ENCODE data around the gene TRIAP1.

Gene TRIAP1

DNA sequence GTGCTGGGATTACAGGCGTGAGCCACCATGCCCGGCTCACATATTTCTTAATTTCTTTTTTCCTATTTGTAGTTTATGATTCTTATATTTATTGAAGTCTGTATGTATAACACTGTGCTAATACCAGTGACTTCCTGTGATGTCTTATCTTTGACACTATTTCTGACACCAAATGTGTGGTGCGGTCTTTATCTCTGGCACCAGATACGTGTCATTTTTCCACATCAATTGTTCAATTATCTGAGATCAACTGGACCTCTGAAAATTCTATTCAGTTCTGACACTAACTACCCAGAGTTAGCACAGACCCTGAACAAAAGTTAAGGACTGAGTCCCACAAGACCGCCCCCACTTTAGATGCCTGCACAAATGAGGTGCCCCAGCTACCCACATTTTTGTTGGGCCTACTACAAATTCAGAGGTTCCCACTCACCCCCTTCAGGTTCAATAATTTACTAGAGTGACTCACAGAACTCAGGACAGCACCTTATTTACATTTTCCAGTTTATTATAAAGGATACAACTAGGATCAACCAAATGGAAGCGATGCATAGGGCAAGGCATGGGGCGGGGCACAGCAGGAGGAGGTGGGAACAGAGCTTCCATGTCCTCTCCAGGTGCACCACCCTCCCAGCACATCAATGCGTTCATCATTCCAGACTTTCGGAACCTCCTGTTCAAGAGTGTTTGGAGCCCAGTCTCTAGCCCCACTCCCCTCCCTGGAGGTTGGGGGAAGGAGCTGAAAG is 35.0 kb upstream of the TRIAP1 start:
- Histone ChIP-seq H3K27ac (ENCODE audit: low read depth, low read length) (no peak overlapping the region), H3K36me3 (ENCODE audit: insufficient read depth, low read length) (no peaks in the 10 kb centered on the region), H2AFZ (ENCODE audit: low read length, unreplicated experiment) (no peak overlapping the region), H3K27me3 (ENCODE audit: insufficient read depth, low read length) (no peaks in the 10 kb centered on the region), H3K4me1 (ENCODE audit: control insufficient read depth, insufficient read depth, low read length, unreplicated experiment) (no peaks in the 10 kb centered on the region), H3K79me2 (ENCODE audit: control insufficient read depth, insufficient read depth, low read length, unreplicated experiment) (no peaks in the 10 kb centered on the region), H3K4me3 (ENCODE audit: low read depth, low read length) (no peak overlapping the region)

DNA sequence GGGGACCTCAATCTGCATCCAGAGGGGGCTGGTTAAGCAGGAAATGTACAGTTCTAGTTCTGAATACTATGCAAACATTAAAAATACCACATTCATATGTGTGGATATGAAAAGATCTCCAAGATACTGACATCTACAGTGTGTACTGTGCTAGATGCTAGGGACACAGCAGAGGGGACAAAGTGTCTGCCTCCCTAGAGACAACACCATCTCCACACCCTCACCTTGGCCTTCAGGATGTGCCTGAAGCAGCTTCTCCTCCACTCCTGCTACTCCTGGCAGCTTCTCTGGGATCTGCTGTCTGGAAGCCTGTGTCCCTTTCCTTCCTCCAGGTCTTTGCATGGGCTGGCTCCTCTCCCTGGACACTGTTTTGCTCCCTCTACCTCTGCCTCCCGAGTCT is 34.0 kb upstream of the TRIAP1 start:
- H3K4me1 ChIP-seq (ENCODE audit: control insufficient read depth, insufficient read depth, low read length, unreplicated experiment), result peaks cover 2% of the 10 kb centered on the region
- no peaks in the 10 kb centered on the region for H3K36me3 ChIP-seq (ENCODE audit: insufficient read depth, low read length)
- H2AFZ ChIP-seq (ENCODE audit: low read length, unreplicated experiment), result no peak overlapping the region
- H3K79me2 ChIP-seq (ENCODE audit: control insufficient read depth, insufficient read depth, low read length, unreplicated experiment), result peaks cover 1% of the 10 kb centered on the region
- no peaks in the 10 kb centered on the region for H3K27me3 ChIP-seq (ENCODE audit: insufficient read depth, low read length)
- no peak overlapping the region for H3K4me3 ChIP-seq (ENCODE audit: low read depth, low read length)
- H3K27ac ChIP-seq (ENCODE audit: low read depth, low read length), result no peak overlapping the region

DNA sequence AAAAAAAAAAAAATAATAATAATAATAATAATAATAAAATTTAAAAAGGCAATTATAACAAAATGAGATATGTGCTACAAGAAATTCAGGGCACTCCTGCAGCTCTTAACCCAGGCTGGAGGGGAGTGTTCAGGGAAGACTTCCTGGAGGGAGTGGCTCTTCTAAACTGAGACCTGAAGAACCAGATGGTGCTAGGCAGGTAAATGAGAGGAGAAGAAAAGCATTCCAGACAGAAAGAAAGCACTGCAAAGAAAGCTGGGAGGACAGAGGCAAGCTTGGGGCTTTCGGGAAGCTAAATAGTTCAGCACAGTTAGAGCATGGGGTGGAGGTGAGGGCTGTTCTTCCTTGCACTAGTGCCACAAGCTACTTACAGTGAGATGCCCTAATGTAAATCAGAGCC is 33.3 kb upstream of the TRIAP1 start:
- no peak overlapping the region for H3K4me3 ChIP-seq (ENCODE audit: low read depth, low read length)
- H3K27me3 ChIP-seq (ENCODE audit: insufficient read depth, low read length), result no peaks in the 10 kb centered on the region
- peaks cover 9% of the 10 kb centered on the region for H3K4me1 ChIP-seq (ENCODE audit: control insufficient read depth, insufficient read depth, low read length, unreplicated experiment)
- H3K79me2 ChIP-seq (ENCODE audit: control insufficient read depth, insufficient read depth, low read length, unreplicated experiment), result peaks cover 4% of the 10 kb centered on the region
- H3K36me3 ChIP-seq (ENCODE audit: insufficient read depth, low read length), result no peaks in the 10 kb centered on the region
- no peak overlapping the region for H3K27ac ChIP-seq (ENCODE audit: low read depth, low read length)
- no peak overlapping the region for H2AFZ ChIP-seq (ENCODE audit: low read length, unreplicated experiment)

DNA sequence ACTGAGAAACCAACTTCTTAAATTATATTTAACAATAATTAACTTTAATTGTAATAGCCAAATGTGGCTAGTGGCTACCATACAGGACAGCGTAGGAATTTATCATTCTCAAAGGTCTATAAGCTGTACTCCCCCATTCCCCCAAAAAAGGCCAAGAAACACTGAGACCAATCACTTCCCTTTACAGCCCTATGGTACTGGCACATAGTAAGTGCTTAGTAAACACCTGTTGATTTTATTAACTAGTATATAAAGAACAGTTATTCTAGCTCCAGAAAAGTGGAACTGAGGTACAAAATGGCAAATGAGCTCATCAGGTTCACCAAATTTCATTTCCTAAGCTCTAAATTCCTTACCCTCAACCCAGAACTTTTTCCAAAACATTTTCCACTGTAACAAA is 29.5 kb upstream of the TRIAP1 start:
- no peak overlapping the region for H2AFZ ChIP-seq (ENCODE audit: low read length, unreplicated experiment)
- H3K36me3 ChIP-seq (ENCODE audit: insufficient read depth, low read length), result no peaks in the 10 kb centered on the region
- H3K27me3 ChIP-seq (ENCODE audit: insufficient read depth, low read length), result no peaks in the 10 kb centered on the region
- H3K4me3 ChIP-seq (ENCODE audit: low read depth, low read length), result no peak overlapping the region
- peaks cover 23% of the 10 kb centered on the region for H3K4me1 ChIP-seq (ENCODE audit: control insufficient read depth, insufficient read depth, low read length, unreplicated experiment)
- H3K27ac ChIP-seq (ENCODE audit: low read depth, low read length), result no peak overlapping the region; the same call in 1 of the 2 replicates
- peaks cover 22% of the 10 kb centered on the region for H3K79me2 ChIP-seq (ENCODE audit: control insufficient read depth, insufficient read depth, low read length, unreplicated experiment)

DNA sequence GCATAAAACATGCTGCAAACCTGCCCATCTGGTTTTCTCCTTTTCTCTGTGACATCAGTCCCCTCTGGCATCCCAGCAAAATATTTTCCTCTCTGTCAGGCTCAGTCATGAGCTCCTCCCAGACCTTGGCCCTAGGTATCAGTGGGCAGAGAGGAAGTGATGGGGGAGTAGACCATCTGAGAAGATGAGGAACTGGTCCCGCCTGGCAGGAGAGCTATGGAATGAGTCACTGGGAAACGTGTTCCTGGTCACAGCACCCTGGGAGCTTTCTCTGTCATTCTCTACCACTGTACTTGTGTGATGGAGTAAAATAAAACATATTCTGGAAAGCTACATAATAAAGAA is 28.4 kb upstream of the TRIAP1 start:
- H3K27me3 ChIP-seq (ENCODE audit: insufficient read depth, low read length), result no peaks in the 10 kb centered on the region
- peaks cover 29% of the 10 kb centered on the region for H3K79me2 ChIP-seq (ENCODE audit: control insufficient read depth, insufficient read depth, low read length, unreplicated experiment)
- no peaks in the 10 kb centered on the region for H3K36me3 ChIP-seq (ENCODE audit: insufficient read depth, low read length)
- peaks cover 28% of the 10 kb centered on the region for H3K4me1 ChIP-seq (ENCODE audit: control insufficient read depth, insufficient read depth, low read length, unreplicated experiment)
- peak overlapping the region; percentile 56 for H3K27ac ChIP-seq (ENCODE audit: low read depth, low read length)
- peak overlapping the region; percentile 22 for H3K4me3 ChIP-seq (ENCODE audit: low read depth, low read length)
- no peak overlapping the region for H2AFZ ChIP-seq (ENCODE audit: low read length, unreplicated experiment)

DNA sequence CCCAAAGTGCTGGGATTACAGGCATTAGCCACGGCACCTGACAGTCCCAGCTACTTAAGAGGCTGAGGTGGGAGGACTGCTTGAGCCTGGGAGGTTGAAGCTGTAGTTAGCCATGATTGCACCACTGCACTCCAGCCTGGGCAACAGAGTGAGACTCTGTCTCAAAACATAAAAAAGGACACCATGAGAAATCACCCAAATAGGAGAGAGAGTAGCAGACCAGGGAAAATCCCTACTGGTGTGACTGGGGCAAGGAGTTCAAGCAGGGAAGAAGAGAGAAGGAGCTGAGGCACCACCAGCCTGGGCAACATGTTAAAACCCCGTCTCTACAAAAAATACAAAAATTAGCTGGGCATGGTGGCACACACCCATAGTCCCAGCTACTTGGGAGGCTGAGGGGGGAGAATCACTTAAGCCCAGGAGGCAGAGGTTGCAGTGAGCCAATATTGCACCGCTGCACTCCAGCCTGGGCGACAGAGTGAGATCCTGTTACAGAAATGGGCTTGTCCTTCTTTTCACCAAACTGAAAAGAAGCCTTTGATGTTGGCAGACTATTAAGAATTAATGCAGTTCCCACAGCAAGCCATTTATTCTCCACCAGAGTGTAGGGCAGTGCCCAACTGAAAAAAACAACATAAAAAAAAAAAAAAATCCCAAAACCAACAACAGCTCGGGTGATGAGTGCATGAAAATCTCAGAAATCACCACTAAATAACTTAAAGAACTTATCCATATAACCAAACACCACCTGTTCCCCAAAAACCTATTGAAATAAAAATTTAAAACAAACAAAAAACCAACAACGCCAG is 27.8 kb upstream of the TRIAP1 start:
- Histone ChIP-seq H2AFZ (ENCODE audit: low read length, unreplicated experiment) (no peak overlapping the region), H3K4me1 (ENCODE audit: control insufficient read depth, insufficient read depth, low read length, unreplicated experiment) (peaks cover 28% of the 10 kb centered on the region), H3K27ac (ENCODE audit: low read depth, low read length) (peak overlapping the region; percentile 56), H3K79me2 (ENCODE audit: control insufficient read depth, insufficient read depth, low read length, unreplicated experiment) (peaks cover 35% of the 10 kb centered on the region), H3K4me3 (ENCODE audit: low read depth, low read length) (peak overlapping the region; percentile 35; the same call in 1 of the 2 replicates), H3K27me3 (ENCODE audit: insufficient read depth, low read length) (no peaks in the 10 kb centered on the region), H3K36me3 (ENCODE audit: insufficient read depth, low read length) (no peaks in the 10 kb centered on the region)

DNA sequence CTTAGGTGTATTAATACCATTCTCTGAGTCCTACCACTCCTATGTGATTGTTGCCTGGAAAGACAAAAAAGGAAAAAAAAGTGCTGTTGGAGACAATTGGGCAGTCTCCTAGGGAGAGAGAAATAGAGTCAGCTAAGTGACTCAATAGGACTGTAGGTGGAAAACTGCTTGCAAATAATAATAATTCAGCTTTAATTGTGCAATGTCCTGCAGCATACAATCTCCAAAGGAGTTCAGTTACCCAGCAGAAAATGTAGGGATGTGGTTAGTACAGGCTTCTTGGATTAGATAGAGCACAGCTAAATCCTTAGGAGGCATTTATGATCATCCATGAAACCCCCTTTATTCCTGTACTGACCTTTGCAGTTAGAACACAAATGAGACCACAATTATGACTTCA is 26.3 kb upstream of the TRIAP1 start:
- no peaks in the 10 kb centered on the region for H3K27me3 ChIP-seq (ENCODE audit: insufficient read depth, low read length)
- no peak overlapping the region for H2AFZ ChIP-seq (ENCODE audit: low read length, unreplicated experiment)
- H3K4me3 ChIP-seq (ENCODE audit: low read depth, low read length), result no peak overlapping the region
- H3K4me1 ChIP-seq (ENCODE audit: control insufficient read depth, insufficient read depth, low read length, unreplicated experiment), result peaks cover 28% of the 10 kb centered on the region
- H3K79me2 ChIP-seq (ENCODE audit: control insufficient read depth, insufficient read depth, low read length, unreplicated experiment), result peaks cover 50% of the 10 kb centered on the region
- no peaks in the 10 kb centered on the region for H3K36me3 ChIP-seq (ENCODE audit: insufficient read depth, low read length)
- no peak overlapping the region for H3K27ac ChIP-seq (ENCODE audit: low read depth, low read length)

DNA sequence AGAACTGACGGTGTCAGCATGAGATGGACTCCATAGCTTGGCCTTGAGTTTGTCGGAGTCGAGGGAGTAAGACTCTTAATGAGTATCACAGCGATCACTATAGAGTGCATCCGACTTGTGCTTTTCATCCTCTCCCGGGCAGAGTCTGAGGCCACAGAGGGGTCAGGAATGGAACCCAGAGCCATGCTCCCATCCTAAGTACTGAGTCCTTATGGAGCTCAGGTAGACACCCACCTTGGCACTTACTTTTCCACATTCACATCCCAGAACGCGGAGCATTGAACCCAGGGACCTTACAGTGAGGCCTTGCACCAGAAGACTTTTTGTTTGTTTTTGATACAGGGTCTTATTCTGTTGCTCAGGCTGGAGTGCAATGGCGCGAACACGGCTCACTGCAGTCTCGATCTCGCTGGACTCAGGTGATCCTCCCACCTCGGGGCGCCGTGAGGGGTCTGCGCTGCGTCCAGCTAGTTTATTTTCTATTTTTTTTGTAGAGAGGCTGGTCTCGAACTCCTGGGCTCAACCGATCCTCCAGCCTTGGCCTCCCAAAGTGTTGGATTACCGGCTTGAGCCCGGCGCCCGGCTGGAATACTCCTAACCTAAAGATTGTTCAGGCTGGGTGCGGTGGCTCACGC is 24.1 kb upstream of the TRIAP1 start:
- Histone ChIP-seq H3K27ac (ENCODE audit: low read depth, low read length) (peak overlapping the region; percentile 71), H3K4me1 (ENCODE audit: control insufficient read depth, insufficient read depth, low read length, unreplicated experiment) (peaks cover 27% of the 10 kb centered on the region), H3K36me3 (ENCODE audit: insufficient read depth, low read length) (peaks cover 8% of the 10 kb centered on the region; the same call in 1 of the 2 replicates), H3K27me3 (ENCODE audit: insufficient read depth, low read length) (no peaks in the 10 kb centered on the region), H3K79me2 (ENCODE audit: control insufficient read depth, insufficient read depth, low read length, unreplicated experiment) (peaks cover 71% of the 10 kb centered on the region), H2AFZ (ENCODE audit: low read length, unreplicated experiment) (peak overlapping the region; percentile 85), H3K4me3 (ENCODE audit: low read depth, low read length) (peak overlapping the region; percentile 84)

DNA sequence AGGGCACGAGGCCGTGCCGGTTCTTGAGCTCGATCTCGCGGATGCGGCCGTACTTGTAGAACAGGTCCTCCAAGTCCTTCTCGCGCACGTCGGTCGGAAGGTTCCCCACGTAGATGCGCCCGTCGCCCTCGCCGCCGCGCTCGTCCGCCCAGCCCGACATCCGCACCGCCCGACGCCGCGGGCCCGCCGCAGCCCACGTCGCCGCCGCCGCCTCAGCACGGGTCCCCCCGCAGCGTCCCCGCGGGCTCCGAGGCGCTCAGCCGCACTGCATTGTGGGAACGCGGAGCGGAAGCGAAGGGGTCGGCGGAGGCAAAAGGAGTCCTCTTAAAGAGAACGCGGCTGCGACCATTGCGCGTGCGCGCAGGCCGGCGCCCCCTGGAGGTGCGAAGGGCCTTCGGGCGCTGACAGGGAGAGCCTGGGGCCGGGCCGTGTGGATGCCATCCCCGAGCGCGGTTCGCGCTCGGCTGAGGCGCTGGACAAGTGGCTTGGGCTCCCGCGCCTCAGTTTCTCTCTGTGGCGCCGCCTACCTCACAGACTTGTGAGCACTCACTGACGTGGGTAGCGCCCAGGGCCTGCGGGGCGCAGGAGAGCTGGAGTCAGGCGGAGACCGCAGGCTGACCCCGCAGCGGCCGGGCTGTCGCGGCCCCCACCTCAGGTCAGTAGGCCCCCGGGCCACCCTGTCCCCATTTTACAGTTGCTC is 23.4 kb upstream of the TRIAP1 start, which contains the start of gene SRSF9:
Gene SRSF9 (minus strand): TSS at position 299 of the 700 bp plus-strand sequence. CDS start 139 bp downstream, at position 160.
- H3K79me2 ChIP-seq (ENCODE audit: control insufficient read depth, insufficient read depth, low read length, unreplicated experiment), result peaks cover 75% of the 10 kb centered on the region
- H3K27me3 ChIP-seq (ENCODE audit: insufficient read depth, low read length), result no peaks in the 10 kb centered on the region
- peaks cover 21% of the 10 kb centered on the region for H3K4me1 ChIP-seq (ENCODE audit: control insufficient read depth, insufficient read depth, low read length, unreplicated experiment)
- peak within 1 kb of the TSS; percentile 71 for H3K27ac ChIP-seq (ENCODE audit: low read depth, low read length)
- peak within 1 kb of the TSS; percentile 84 for H3K4me3 ChIP-seq (ENCODE audit: low read depth, low read length)
- H3K36me3 ChIP-seq (ENCODE audit: insufficient read depth, low read length), result peaks cover 9% of the 10 kb centered on the region; the same call in 1 of the 2 replicates
- H2AFZ ChIP-seq (ENCODE audit: low read length, unreplicated experiment), result peak within 1 kb of the TSS; percentile 85

DNA sequence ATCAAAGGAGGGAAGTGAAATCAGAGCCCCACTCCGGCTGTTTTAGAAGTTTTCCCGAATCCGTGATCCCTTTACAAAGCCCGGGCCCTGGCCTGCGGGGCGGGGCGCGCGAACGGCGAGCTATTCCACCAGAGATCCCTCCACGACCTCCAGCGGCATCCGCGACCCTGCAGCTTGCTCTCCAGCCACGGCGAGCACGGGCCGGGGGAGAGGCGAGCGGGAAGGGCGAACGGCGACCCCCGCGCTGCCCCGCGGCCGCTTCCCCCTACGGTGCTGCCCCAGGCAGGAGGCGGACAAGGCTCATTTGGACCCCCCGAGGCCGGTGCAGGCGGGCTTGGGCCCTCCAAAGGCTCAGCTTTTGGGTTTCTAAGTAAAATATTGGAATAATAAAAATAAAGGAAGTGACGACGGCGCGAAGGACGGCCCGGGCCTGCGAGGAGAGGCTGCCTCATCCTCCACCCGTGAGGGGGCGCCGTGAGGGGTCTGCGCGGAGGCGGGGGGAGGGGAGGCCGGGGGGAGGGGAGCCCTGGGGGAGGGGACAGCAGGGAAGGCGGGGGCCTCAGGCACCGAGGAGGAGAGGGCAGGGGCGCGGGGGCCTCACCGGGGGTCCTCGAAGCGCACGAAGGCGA is 22.8 kb upstream of the TRIAP1 start:
- Histone ChIP-seq H3K79me2 (ENCODE audit: control insufficient read depth, insufficient read depth, low read length, unreplicated experiment) (peaks cover 82% of the 10 kb centered on the region), H3K27me3 (ENCODE audit: insufficient read depth, low read length) (no peaks in the 10 kb centered on the region), H3K27ac (ENCODE audit: low read depth, low read length) (peak overlapping the region; percentile 71), H2AFZ (ENCODE audit: low read length, unreplicated experiment) (peak overlapping the region; percentile 51), H3K4me3 (ENCODE audit: low read depth, low read length) (peak overlapping the region; percentile 84), H3K4me1 (ENCODE audit: control insufficient read depth, insufficient read depth, low read length, unreplicated experiment) (peaks cover 14% of the 10 kb centered on the region), H3K36me3 (ENCODE audit: insufficient read depth, low read length) (peaks cover 15% of the 10 kb centered on the region; the same call in 1 of the 2 replicates)
